Stomach (tissue), 9 donors: ENCODE results near the gene PTPRF. TPM values are rescaled to one million over a fixed set of nuclear protein-coding genes. Genes with fewer than 3 reads are reported as not detected.

ENCODE experiments used
- DNase-seq, 2 donors: peaks; one replicate each; pipeline versions ENCODE4 v3.0.0 to v3.0.0-alpha.2; 2013 to 2019
- H3K27ac ChIP-seq, 5 donors: fragments of 200-600 bp in 4 of 5; sonication (generic) in 4 of 5; one replicate each; pipeline ENCODE4 v1.5.1; 2013 to 2019; ENCODE audit warnings: mild to moderate bottlenecking in 1 of 5, moderate library complexity in 1 of 5
- H3K27me3 ChIP-seq, 3 donors: fragments of 200-600 bp; sonication (generic); one replicate each; pipeline ENCODE4 v1.5.1; 2017 to 2019; ENCODE audit warnings: mixed run types in 1 of 3
- H3K36me3 ChIP-seq, 4 donors: fragments of 200-600 bp; sonication (generic); 1 replicate in 3 of 4; 2 replicates in 1 of 4; pipeline ENCODE4 v1.5.1; 2016 to 2019
- H3K4me1 ChIP-seq, 4 donors: fragments of 200-600 bp; sonication (generic); one replicate each; pipeline ENCODE4 v1.5.1; 2016 to 2019
- H3K4me3 ChIP-seq, 4 donors: fragments of 200-600 bp; sonication (generic) in 3 of 4; one replicate each; pipeline ENCODE4 v1.5.1; 2016 to 2019; ENCODE audit warnings: mild to moderate bottlenecking in 1 of 4
- H3K9me3 ChIP-seq, 4 donors: fragments of 200-600 bp; sonication (generic); one replicate each; pipeline ENCODE4 v1.5.1; 2016 to 2019
- CTCF ChIP-seq, 7 experiments: fragments of 450-650 bp in 4 of 7; fragments of 200-600 bp in 3 of 7; sonication (generic) in 3 of 7; IDR thresholded peaks; one replicate each; pipeline ENCODE4 v1.5.1; 2016 to 2019; ENCODE audit warnings: antibody characterized with exemption in 7 of 7, control low read depth in 2 of 7, mild to moderate bottlenecking in 1 of 7
- EP300 ChIP-seq: sonication (generic); formaldehyde crosslinking; IDR thresholded peaks from one replicate; pipeline ENCODE4 v1.6.1; 2017; ENCODE audit warnings: antibody characterized with exemption
- POLR2A ChIP-seq, 4 donors: fragments of 450-650 bp; IDR thresholded peaks; one replicate each; pipeline ENCODE4 v1.6.1; 2016; ENCODE audit warnings: antibody characterized with exemption in 4 of 4, control low read depth in 2 of 4, mild to moderate bottlenecking in 1 of 4, moderate library complexity in 1 of 4
- POLR2AphosphoS5 ChIP-seq, 3 donors: sonication (generic); formaldehyde crosslinking; IDR thresholded peaks; one replicate each; pipeline ENCODE4 v1.6.1; 2016; ENCODE audit warnings: antibody characterized with exemption in 3 of 3
- WGBS, 5 donors: extraction: QIAGEN DNeasy Blood & Tissue Kit in 3 of 5; methylation state at CpG; one replicate each; pipeline versions ENCODE4 v1.1.5 to v1.1.7; 2013 to 2018; 5-methylcytosine and 5-hydroxymethylcytosine counted together
- intact Hi-C: fragments of 100-400 bp; cut with DNase I; formaldehyde crosslinking; loops from one replicate; pipeline ENCODE4 v1.15.1; 2023; ENCODE audit warnings: low total_unique reads
- polyA plus RNA-seq, 3 donors: library from polyadenylated mRNA; stranded (reverse); fragments of 200-250 nt; gene quantifications; one replicate each; pipeline ENCODE4 v1.2.3, GENCODE V29; 2013
- total RNA-seq, 5 donors: library from RNA; depleted of rRNA; stranded (reverse); fragments of >200 nt; gene quantifications; one replicate each; pipeline versions ENCODE4 v1.1.0 to v1.2.3, GENCODE V29; 2014 to 2016
- donor health status: healthy with polysubstance abuse.
- donor health status: Bipolar disorder and iron deficiency.
- donor health status: healthy.

The PTPRF gene
- total and polyA plus RNA-seq, 8 donors = 11.3 to 282 (median 82.0) TPM

- H3K9me3 ChIP-seq = peaks cover 0 to 36% (median 18%) of the 10 kb centered on the region in 4 donors
- no peak overlapping the region for H3K4me3 ChIP-seq
- no peaks in the 10 kb centered on the region for H3K27me3 ChIP-seq
- H3K4me1 ChIP-seq = no peaks in the 10 kb centered on the region
- intact Hi-C loops = no loop called here
- WGBS, 5 donors = 62 to 83% (median 73%) methylated on average over 1 of the region's 1 CpG
- TF ChIP-seq EP300 = no peak
- TF ChIP-seq POLR2A (IDR thresholded peaks at IDR 0.05) = no peak
- no peak for TF ChIP-seq CTCF (IDR thresholded peaks at IDR 0.05)
- TF ChIP-seq POLR2AphosphoS5 (IDR thresholded peaks at IDR 0.05) = no peak
- DNase-seq = no peak
- no peaks in the 10 kb centered on the region for H3K36me3 ChIP-seq
- H3K27ac ChIP-seq = no peak overlapping the region
Observed at GRCh38 chr1:43488165-43488564, 42.5 kb upstream of the PTPRF start.

GRCh38 chr1:43491061-43491460 lies 39.6 kb upstream of the PTPRF start:
- DNase-seq = no peak
- intact Hi-C loops = no loop called here
- H3K4me3 ChIP-seq = no peak overlapping the region
- H3K36me3 ChIP-seq = no peaks in the 10 kb centered on the region
- no peaks in the 10 kb centered on the region for H3K4me1 ChIP-seq
- peaks cover 0 to 36% (median 18%) of the 10 kb centered on the region in 4 donors for H3K9me3 ChIP-seq
- H3K27ac ChIP-seq = no peak overlapping the region
- WGBS, 5 donors = 90 to 100% (median 100%) methylated on average over 1 of the region's 1 CpG
- H3K27me3 ChIP-seq = no peaks in the 10 kb centered on the region
- TF ChIP-seq CTCF (IDR thresholded peaks at IDR 0.05) (no peak), POLR2A (IDR thresholded peaks at IDR 0.05) (no peak), EP300 (no peak), POLR2AphosphoS5 (IDR thresholded peaks at IDR 0.05) (no peak)

GRCh38 chr1:43492826-43493225 lies 37.9 kb upstream of the PTPRF start:
- Histone ChIP-seq H3K4me3 (no peak overlapping the region), H3K27ac (no peak overlapping the region), H3K36me3 (no peaks in the 10 kb centered on the region), H3K9me3 (peaks cover 0 to 30% (median 12%) of the 10 kb centered on the region in 4 donors), H3K27me3 (no peaks in the 10 kb centered on the region), H3K4me1 (no peaks in the 10 kb centered on the region)
- WGBS, 5 donors = 32 to 48% (median 46%) methylated on average over 2 of the region's 2 CpGs
- intact Hi-C loops = no loop called here
- no peak for DNase-seq
- TF ChIP-seq CTCF (IDR thresholded peaks at IDR 0.05) (no peak), EP300 (no peak), POLR2AphosphoS5 (IDR thresholded peaks at IDR 0.05) (no peak), POLR2A (IDR thresholded peaks at IDR 0.05) (no peak)

- Histone ChIP-seq H3K9me3 (peaks cover 0 to 19% (median 8%) of the 10 kb centered on the region in 4 donors), H3K4me1 (no peaks in the 10 kb centered on the region), H3K4me3 (no peak overlapping the region), H3K27me3 (no peaks in the 10 kb centered on the region), H3K27ac (no peak overlapping the region), H3K36me3 (no peaks in the 10 kb centered on the region)
- 33 to 43% (median 38%) methylated on average over 11 of the region's 11 CpGs for WGBS, 5 donors
- intact Hi-C loops = no loop called here
- TF ChIP-seq POLR2AphosphoS5 (IDR thresholded peaks at IDR 0.05) (no peak), CTCF (IDR thresholded peaks at IDR 0.05) (no peak), EP300 (no peak), POLR2A (IDR thresholded peaks at IDR 0.05) (no peak)
- no peak for DNase-seq
Observed at GRCh38 chr1:43493661-43494450, 36.8 kb upstream of the PTPRF start.
